Measurements from ENCODE around the gene SEPTIN10. TPM values are rescaled to one million over a fixed set of nuclear protein-coding genes. Genes with fewer than 3 reads are reported as not detected.

SEPTIN10 gene
- total RNA-seq, 1 experiment from 2014 or later = 113 TPM

- H3K9ac ChIP-seq (ENCODE audit: low read length) = no peak overlapping the region
- POLR2A ChIA-PET = no interaction called here
- H3K4me2 ChIP-seq (ENCODE audit: low read length) = 0 out of 2 replicates have a peak overlapping the region, but pooled peaks have one; percentile 6
- H3K9me2 ChIP-seq (ENCODE audit: insufficient read depth) = no peaks in the 10 kb centered on the region
- H3K36me3 ChIP-seq (ENCODE audit: control insufficient read depth in 1 of 2, insufficient read depth in 2 of 2, low read length in 2 of 2) = peaks cover 4 to 8% of the 10 kb centered on the region in 2 experiments; a peak in 1 of 4 replicates
- H2AFZ ChIP-seq (ENCODE audit: low read depth, low read length, poor library complexity, severe bottlenecking) = no peak overlapping the region
- BruUV-seq (replicated peaks) = no TSS peak
- DNase-seq (ENCODE audit: low read depth, low spot score) = no peak
- H3K27ac ChIP-seq (ENCODE audit: low read depth, low read length) = 0 out of 2 replicates have a peak overlapping the region, but pooled peaks have one; percentile 4
- RAD21 ChIA-PET (ENCODE audit: low non-redundant PET in 1 of 2, low total read pairs in 2 of 2, uncharacterized antibody in 2 of 2, unreplicated experiment in 2 of 2) = no interaction called here
- peaks cover 14 to 54% of the 10 kb centered on the region in 2 experiments for H3K4me1 ChIP-seq (ENCODE audit: control insufficient read depth in 1 of 2, insufficient read depth in 2 of 2, low read length in 2 of 2)
- no peak for TF ChIP-seq EZH2phosphoT487 (IDR thresholded peaks at IDR 0.05; ENCODE audit: borderline replicate concordance)
- CTCF ChIA-PET = interaction anchor here (1.3 kb wide), 1 partner anchor 14 kb away, joined by 4 read pairs; no protein-coding TSS in a partner anchor
- H3K27me3 ChIP-seq (ENCODE audit: insufficient read depth, low read length) = no peaks in the 10 kb centered on the region
- H4K20me1 ChIP-seq (ENCODE audit: insufficient read depth) = no peaks in the 10 kb centered on the region
- no peaks in the 10 kb centered on the region for H3K9me3 ChIP-seq (ENCODE audit: control insufficient read depth in 1 of 2, insufficient read depth in 1 of 2, low read depth in 1 of 2, low read length in 2 of 2)
- intact Hi-C loops (cut with micrococcal nuclease) = loop anchor here (5.0 kb wide), 1 partner anchor 37 kb away; no protein-coding TSS in a partner anchor
- H3K79me2 ChIP-seq (ENCODE audit: insufficient read depth, low read length) = no peaks in the 10 kb centered on the region; the same call in 1 of the 2 replicates
- ATAC-seq = no peak
- H3K4me3 ChIP-seq (replicated peaks in 1 of 2; ENCODE audit: low read depth in 1 of 2, low read length in 2 of 2) = no peak overlapping the region
Measured at GRCh38 chr2:109560265-109560664, 53.5 kb downstream of the SEPTIN10 start.

DNA sequence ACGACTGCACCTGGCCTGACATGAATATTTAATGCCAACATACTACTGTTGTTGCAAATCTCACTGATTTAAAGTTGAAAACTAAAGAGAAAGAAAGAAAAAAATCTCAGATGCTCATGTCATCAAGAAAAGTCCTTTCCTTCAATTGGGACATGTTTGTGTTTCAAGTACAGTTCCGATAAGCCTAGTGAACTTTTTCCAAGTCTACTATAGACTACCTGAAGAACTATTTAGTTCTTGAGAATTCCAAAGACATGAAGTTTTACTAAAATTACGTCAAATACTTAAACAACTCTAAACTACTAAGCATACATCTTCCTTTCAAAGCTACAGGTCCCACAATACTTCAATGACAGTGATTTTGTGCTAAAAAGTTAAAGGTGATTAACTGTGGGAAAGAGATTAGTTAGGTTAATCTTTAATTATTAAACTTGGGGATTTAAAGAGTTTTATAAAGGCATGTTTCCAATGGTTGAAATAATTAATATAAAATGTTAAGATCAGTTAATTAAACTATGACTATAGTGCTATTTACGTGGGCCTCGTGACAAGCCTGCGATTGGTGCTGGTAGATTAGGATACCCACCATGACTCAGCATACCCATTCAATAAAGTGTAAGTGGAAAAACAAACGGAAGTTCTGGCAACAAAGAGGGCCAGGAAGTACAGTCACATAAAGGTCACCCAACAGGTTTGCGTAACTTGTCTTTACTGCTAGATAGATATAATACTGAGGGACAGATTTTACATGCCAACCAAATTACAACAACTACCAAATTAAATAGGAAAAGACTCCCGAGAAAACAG lies 55.5 kb downstream of the SEPTIN10 start:
- RAD21 ChIA-PET (ENCODE audit: low non-redundant PET in 1 of 2, low total read pairs in 2 of 2, uncharacterized antibody in 2 of 2, unreplicated experiment in 2 of 2) = interaction anchor here in 1 of 2 experiments (0.5 kb wide), 1 partner anchor 48 kb away, joined by 4 read pairs; no protein-coding TSS in a partner anchor
- DNase-seq (ENCODE audit: low read depth, low spot score) = peak; percentile 68
- Histone ChIP-seq H3K27ac (ENCODE audit: low read depth, low read length) (peak overlapping the region; percentile 23; the same call in 1 of the 2 replicates), H3K27me3 (ENCODE audit: insufficient read depth, low read length) (no peaks in the 10 kb centered on the region), H3K9me2 (ENCODE audit: insufficient read depth) (no peaks in the 10 kb centered on the region), H3K36me3 (ENCODE audit: control insufficient read depth in 1 of 2, insufficient read depth in 2 of 2, low read length in 2 of 2) (peaks cover 4 to 5% of the 10 kb centered on the region in 2 experiments; a peak in 2 of 4 replicates), H3K4me1 (ENCODE audit: control insufficient read depth in 1 of 2, insufficient read depth in 2 of 2, low read length in 2 of 2) (peaks cover 14 to 57% of the 10 kb centered on the region in 2 experiments), H3K79me2 (ENCODE audit: insufficient read depth, low read length) (no peaks in the 10 kb centered on the region; the same call in 1 of the 2 replicates), H4K20me1 (ENCODE audit: insufficient read depth) (no peaks in the 10 kb centered on the region), H2AFZ (ENCODE audit: low read depth, low read length, poor library complexity, severe bottlenecking) (no peak overlapping the region), H3K4me2 (ENCODE audit: low read length) (peak overlapping the region; percentile 31), H3K9ac (ENCODE audit: low read length) (no peak overlapping the region), H3K9me3 (ENCODE audit: control insufficient read depth in 1 of 2, insufficient read depth in 1 of 2, low read depth in 1 of 2, low read length in 2 of 2) (no peaks in the 10 kb centered on the region), H3K4me3 (replicated peaks in 1 of 2; ENCODE audit: low read depth in 1 of 2, low read length in 2 of 2) (no peak overlapping the region)
- CTCF ChIA-PET = no interaction called here
- intact Hi-C loops (cut with micrococcal nuclease) = no loop called here
- peak; percentile 81 for ATAC-seq
- BruUV-seq (replicated peaks) = no TSS peak
- POLR2A ChIA-PET = no interaction called here
- TF ChIP-seq, protein P1, sequence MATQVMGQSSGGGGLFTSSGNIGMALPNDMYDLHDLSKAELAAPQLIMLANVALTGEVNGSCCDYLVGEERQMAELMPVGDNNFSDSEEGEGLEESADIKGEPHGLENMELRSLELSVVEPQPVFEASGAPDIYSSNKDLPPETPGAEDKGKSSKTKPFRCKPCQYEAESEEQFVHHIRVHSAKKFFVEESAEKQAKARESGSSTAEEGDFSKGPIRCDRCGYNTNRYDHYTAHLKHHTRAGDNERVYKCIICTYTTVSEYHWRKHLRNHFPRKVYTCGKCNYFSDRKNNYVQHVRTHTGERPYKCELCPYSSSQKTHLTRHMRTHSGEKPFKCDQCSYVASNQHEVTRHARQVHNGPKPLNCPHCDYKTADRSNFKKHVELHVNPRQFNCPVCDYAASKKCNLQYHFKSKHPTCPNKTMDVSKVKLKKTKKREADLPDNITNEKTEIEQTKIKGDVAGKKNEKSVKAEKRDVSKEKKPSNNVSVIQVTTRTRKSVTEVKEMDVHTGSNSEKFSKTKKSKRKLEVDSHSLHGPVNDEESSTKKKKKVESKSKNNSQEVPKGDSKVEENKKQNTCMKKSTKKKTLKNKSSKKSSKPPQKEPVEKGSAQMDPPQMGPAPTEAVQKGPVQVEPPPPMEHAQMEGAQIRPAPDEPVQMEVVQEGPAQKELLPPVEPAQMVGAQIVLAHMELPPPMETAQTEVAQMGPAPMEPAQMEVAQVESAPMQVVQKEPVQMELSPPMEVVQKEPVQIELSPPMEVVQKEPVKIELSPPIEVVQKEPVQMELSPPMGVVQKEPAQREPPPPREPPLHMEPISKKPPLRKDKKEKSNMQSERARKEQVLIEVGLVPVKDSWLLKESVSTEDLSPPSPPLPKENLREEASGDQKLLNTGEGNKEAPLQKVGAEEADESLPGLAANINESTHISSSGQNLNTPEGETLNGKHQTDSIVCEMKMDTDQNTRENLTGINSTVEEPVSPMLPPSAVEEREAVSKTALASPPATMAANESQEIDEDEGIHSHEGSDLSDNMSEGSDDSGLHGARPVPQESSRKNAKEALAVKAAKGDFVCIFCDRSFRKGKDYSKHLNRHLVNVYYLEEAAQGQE (IDR thresholded peaks at IDR 0.05; ENCODE audit: low read depth) = no peak
- TF ChIP-seq SRF (IDR thresholded peaks at IDR 0.05; ENCODE audit: low read depth) = no peak
- peak; percentile 50 for TF ChIP-seq MAX (IDR thresholded peaks at IDR 0.05)
- TF ChIP-seq CBX3 (IDR thresholded peaks at IDR 0.05; ENCODE audit: low read depth) = peak; percentile 93
- peak; percentile 96 for TF ChIP-seq CEBPB (IDR thresholded peaks at IDR 0.05; ENCODE audit: low read depth)
- peak; percentile 88 for TF ChIP-seq FOSL1 (IDR thresholded peaks at IDR 0.05; ENCODE audit: low read depth)
- peak; percentile 10 for TF ChIP-seq TCF7L2 (IDR thresholded peaks at IDR 0.05; ENCODE audit: borderline replicate concordance, extremely low read depth, insufficient read depth, insufficient read length)
- peak; percentile 12 for TF ChIP-seq YY1 (IDR thresholded peaks at IDR 0.05; ENCODE audit: extremely low read depth, insufficient replicate concordance, low read depth, low read length)
- TF ChIP-seq EZH2phosphoT487 (IDR thresholded peaks at IDR 0.05; ENCODE audit: borderline replicate concordance) = no peak
- no peak for TF ChIP-seq ZFX (IDR thresholded peaks at IDR 0.05)
- TF ChIP-seq RAD21 (IDR thresholded peaks at IDR 0.05; ENCODE audit: low read depth) = no peak
- TF ChIP-seq SP1 (IDR thresholded peaks at IDR 0.05; ENCODE audit: low read depth) = peak; percentile 92
